HG03442 (cell line): Measurements from ENCODE around the gene KCND1.
A peak's percentile ranks its signal among the peaks of the same experiment; 100 is the strongest.

Experiments used
- ATAC-seq: cut with Tn5 transposase; IDR thresholded peaks from one replicate; pipeline ENCODE4 v1.9.1; 2021; ENCODE audit warnings: mild to moderate bottlenecking, moderate library complexity; ENCODE audit not compliant: unreplicated experiment

KCND1 gene

GRCh38 chrX:48913605-48914366, 57.9 kb downstream of the KCND1 start:
- ATAC-seq = no peak

- peak; percentile 64 for ATAC-seq
Observed at GRCh38 chrX:48911412-48912182, 60.0 kb downstream of the KCND1 start, which contains the start of gene SLC35A2. Gene SLC35A2, minus strand, starts transcription at chrX:48911646. Its CDS starts 10 bp downstream, at chrX:48911636.
